SK-N-MC (cell line): ENCODE results near the gene IL10RB.

Experiments used
- EZH2 ChIP-seq: fragments of 200-600 bp; sonication (generic); IDR thresholded peaks from one replicate; pipeline ENCODE4 v1.6.1; 2017; ENCODE audit warnings: antibody characterized with exemption
- FOXP2 ChIP-seq: optimal IDR thresholded peaks from 2 replicates; pipeline ENCODE3; 2011; ENCODE audit warnings: mild to moderate bottlenecking, moderate library complexity; ENCODE audit not compliant: insufficient read depth; ENCODE audit errors: extremely low read length, control extremely low read depth
- POLR2AphosphoS5 ChIP-seq: IDR thresholded peaks from 2 replicates; pipeline ENCODE4 v1.6.1; 2012; ENCODE audit warnings: mild to moderate bottlenecking, low read depth, low read length, borderline replicate concordance

DNA sequence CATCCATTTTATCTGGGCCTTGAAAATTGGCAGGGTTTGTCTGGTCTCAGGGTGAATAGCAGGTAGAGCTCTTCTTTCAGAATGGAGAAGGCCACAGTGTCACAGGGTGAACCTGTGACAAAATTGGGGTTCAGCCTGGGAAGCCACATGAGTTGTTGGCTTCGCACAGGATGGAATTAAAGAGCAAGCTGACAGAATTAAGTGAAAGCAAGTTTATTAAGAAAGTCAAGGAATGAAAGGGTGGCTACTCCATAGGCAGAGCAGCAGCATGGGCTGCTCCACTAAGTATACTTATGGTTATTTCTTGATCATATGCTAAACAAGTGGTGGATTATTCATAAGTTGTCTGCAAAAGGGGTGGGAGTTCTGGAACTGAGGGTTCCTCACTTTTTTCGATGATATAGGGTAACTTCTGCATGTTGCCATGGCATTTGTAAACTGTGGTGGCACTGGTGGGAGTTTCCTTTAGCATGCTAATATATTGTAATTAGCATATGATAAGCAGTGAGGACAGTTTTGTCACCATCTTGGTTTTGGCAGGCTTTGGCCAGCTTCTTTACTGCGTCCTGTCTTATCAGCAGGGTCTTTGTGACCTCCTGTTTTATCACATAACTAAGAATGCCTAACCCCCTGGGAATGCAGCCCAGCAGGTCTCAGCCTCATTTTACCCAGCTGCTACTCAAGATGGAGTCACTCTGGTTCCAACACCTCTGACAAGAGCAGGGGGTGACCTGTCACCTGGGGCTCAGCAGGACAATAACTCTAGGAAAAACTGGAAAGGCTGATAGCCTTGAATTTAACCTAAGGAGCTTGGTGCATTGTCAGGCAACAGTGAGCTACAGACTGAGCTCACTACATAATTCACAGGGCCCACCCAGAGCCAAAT lies 31.3 kb upstream of the IL10RB start:
- TF ChIP-seq EZH2, result no peak
- no peak for TF ChIP-seq POLR2AphosphoS5
- TF ChIP-seq FOXP2, result no peak
